K562 (cell line): ENCODE results near the gene COL20A1. TPM values are rescaled to one million over a fixed set of nuclear protein-coding genes. Genes with fewer than 3 reads are reported as not detected.

Experiments
- ATAC-seq: fragments of 200-7000 bp; cut with Tn5 transposase; 3 replicates; pipeline ENCODE4 v1.9.1; 2020; ENCODE audit warnings: moderate library complexity
- BruUV-seq: library from RNA; stranded (reverse); fragments of 400-500 nt; replicated peaks from 2 replicates; lab custom pipeline; 2021; lab: Mats Ljungman, UMichigan
- CTCF ChIA-PET: fragments of 300-600 bp; formaldehyde crosslinking; extraction: SDS; loops from one replicate; lab custom pipeline; 2021; ENCODE audit warnings: low intra/inter-chr PET ratio; lab: Yijun Ruan, JAX
- POLR2A ChIA-PET: fragments of 300-600, 350-650 bp; sonication (Branson Sonifier 250); formaldehyde crosslinking; extraction: SDS; loops from one replicate; lab custom pipeline; 2021; ENCODE audit warnings: antibody characterized with exemption, inconsistent platforms; lab: Yijun Ruan, JAX
- DNase-seq, 4 experiments: peaks; one replicate each; pipeline versions ENCODE4 v3.0.0 to v3.0.0-alpha.2; 2011 to 2018; ENCODE audit warnings: low spot score in 3 of 4, mixed read lengths in 3 of 4; ENCODE audit errors: extremely low read depth in 1 of 4
- FAIRE-seq: peaks from 2 replicates; lab custom pipeline; 2011; peaks lifted over from hg19 to GRCh38; lab: Jason Lieb, UNC
- H2AFZ ChIP-seq: 2 replicates; pipeline ENCODE4 v1.6.0; 2011; ENCODE audit warnings: low read depth, low read length, control low read depth, inconsistent platforms
- H3K27ac ChIP-seq: fragments of 200-600 bp; 3 replicates; pipeline ENCODE4 v1.8.0; 2011; ENCODE audit warnings: low read depth, mild to moderate bottlenecking, control low read depth, inconsistent platforms, low read length, moderate library complexity, mixed read lengths; ENCODE audit errors: extremely low read depth
- H3K27me3 ChIP-seq, 2 experiments: fragments of 300-600 bp in 1 of 2; 2 replicates in 1 of 2; 3 replicates in 1 of 2; pipeline versions ENCODE4 v1.6.0 to v1.8.0; 2011; ENCODE audit warnings: inconsistent platforms in 2 of 2, low read length in 2 of 2, mild to moderate bottlenecking in 1 of 2, mixed read lengths in 1 of 2, moderate library complexity in 1 of 2; ENCODE audit not compliant: control insufficient read depth in 2 of 2, insufficient read depth in 2 of 2
- H3K36me3 ChIP-seq: fragments of 300-600 bp; 3 replicates; pipeline ENCODE4 v1.8.0; 2011; ENCODE audit warnings: mild to moderate bottlenecking, low read length, inconsistent platforms; ENCODE audit not compliant: control insufficient read depth, insufficient read depth
- H3K4me1 ChIP-seq, 2 experiments: fragments of 200-600 bp in 1 of 2; replicated peaks in 1 of 2; 2 replicates in 1 of 2; 3 replicates in 1 of 2; pipeline versions ENCODE4 v1.5.1 to v1.8.0; 2011; ENCODE audit warnings: inconsistent platforms in 2 of 2, low read length in 2 of 2, mild to moderate bottlenecking in 1 of 2, mixed read lengths in 1 of 2, moderate library complexity in 1 of 2; ENCODE audit not compliant: control insufficient read depth in 2 of 2, insufficient read depth in 2 of 2
- H3K4me2 ChIP-seq: 2 replicates; pipeline ENCODE4 v1.6.1; 2011; ENCODE audit warnings: low read length, control low read depth, inconsistent platforms, mixed read lengths; ENCODE audit not compliant: insufficient read depth
- H3K4me3 ChIP-seq: fragments of 200-600 bp; sonication (generic), shearing (Covaris generic); 2 replicates; pipeline ENCODE4 v1.5.1; 2016; ENCODE audit warnings: control low read depth, inconsistent platforms
- H3K79me2 ChIP-seq: fragments of 200-600 bp; 3 replicates; pipeline ENCODE4 v1.8.0; 2011; ENCODE audit warnings: low read length, inconsistent platforms; ENCODE audit not compliant: control insufficient read depth, insufficient read depth
- H3K9ac ChIP-seq, 2 experiments: 2 replicates each; pipeline versions ENCODE4 v1.6.0 to v1.6.1; 2011; ENCODE audit warnings: low read depth in 2 of 2, low read length in 2 of 2, control low read depth in 1 of 2, inconsistent platforms in 1 of 2, mild to moderate bottlenecking in 1 of 2, mixed read lengths in 1 of 2; ENCODE audit not compliant: insufficient read depth in 1 of 2
- H3K9me1 ChIP-seq: one replicate; pipeline ENCODE4 v1.6.0; 2011; ENCODE audit warnings: inconsistent platforms, mild to moderate bottlenecking, low read length, moderate library complexity; ENCODE audit not compliant: control insufficient read depth, insufficient read depth
- H3K9me3 ChIP-seq: replicated peaks from 2 replicates; pipeline ENCODE4 v1.5.1; 2011; ENCODE audit warnings: low read depth, low read length, inconsistent platforms; ENCODE audit not compliant: control insufficient read depth, insufficient read depth
- H4K20me1 ChIP-seq: replicated peaks from 2 replicates; pipeline ENCODE4 v1.6.1; 2011; ENCODE audit warnings: low read length, inconsistent platforms, mixed read lengths; ENCODE audit not compliant: control insufficient read depth, insufficient read depth
- ELF4 ChIP-seq: fragments of 450-650 bp; formaldehyde crosslinking; IDR thresholded peaks from 2 replicates; pipeline ENCODE4 v1.4.0; 2022; ENCODE audit warnings: missing genetic modification characterization
- ILK ChIP-seq: fragments of 450-650 bp; IDR thresholded peaks from 2 replicates; pipeline ENCODE4 v1.6.1; 2016; ENCODE audit warnings: missing genetic modification characterization, low read depth, mild to moderate bottlenecking, missing compliant biosample characterization, moderate library complexity, borderline replicate concordance
- SIN3A ChIP-seq, 2 experiments: fragments of 150-350 bp in 1 of 2; IDR thresholded peaks; 2 replicates each; pipeline ENCODE4 v1.6.1; 2011 to 2016; ENCODE audit warnings: borderline replicate concordance in 2 of 2, low read depth in 2 of 2, low read length in 2 of 2, mild to moderate bottlenecking in 2 of 2, moderate library complexity in 2 of 2; ENCODE audit not compliant: control insufficient read depth in 1 of 2
- ZKSCAN8 ChIP-seq: fragments of 200-800 bp; sonication (Bioruptor generic); IDR thresholded peaks from 2 replicates; pipeline ENCODE4 v1.6.1; 2016; ENCODE audit warnings: missing genetic modification characterization, missing compliant biosample characterization
- ZNF274 ChIP-seq: IDR thresholded peaks from 2 replicates; pipeline ENCODE4 v1.6.1; 2011; ENCODE audit warnings: low read depth, mild to moderate bottlenecking, low read length, moderate library complexity, borderline replicate concordance
- ZNF778 ChIP-seq: fragments of 450-650 bp; formaldehyde crosslinking; IDR thresholded peaks from 2 replicates; pipeline ENCODE4 v1.4.0; 2020; ENCODE audit warnings: mild to moderate bottlenecking, moderate library complexity
- WGBS: fragments of 100-300 bp; shearing (Covaris generic); methylation state at CpG from one replicate; pipeline ENCODE4 v1.1.6; 2016; ENCODE audit warnings: low coverage, mixed read lengths; ENCODE audit not compliant: insufficient coverage; ENCODE audit errors: missing lambda C conversion rate; 5-methylcytosine and 5-hydroxymethylcytosine counted together
- in situ Hi-C: fragments of 300-500 bp; cut with MboI; formaldehyde crosslinking; loops from 4 replicates; pipeline ENCODE4 v1.15.0; 2018; ENCODE audit warnings: inconsistent platforms, mixed read lengths
- intact Hi-C: fragments of 100-400 bp; cut with micrococcal nuclease; formaldehyde crosslinking; loops from 2 replicates; pipeline ENCODE4 v1.14.2; 2022
- polyA plus RNA-seq, 8 experiments: library from polyadenylated mRNA; depleted of rRNA in 4 of 8; stranded (reverse) in 5 of 8; unstranded in 3 of 8; fragments of >200 nt; fragmentation: Nextera tagmentation in 2 of 8; fragmentation: Illumina TruSeq in 1 of 8; extraction: Ambion mirVana in 2 of 8; extraction: Trizol in 1 of 8; gene quantifications; 2 replicates each; pipeline versions ENCODE4 v1.2.1 to v1.2.3, GENCODE V29; 2011 to 2014; ENCODE audit warnings: inconsistent platforms in 1 of 8, missing spikeins in 1 of 8
- total RNA-seq, 7 experiments: library from RNA; depleted of rRNA in 6 of 7; stranded (reverse); fragments of >200 nt in 6 of 7; fragmentation: Illumina TruSeq in 2 of 7; extraction: Trizol in 2 of 7; gene quantifications; 2 replicates each; pipeline versions ENCODE4 v1.2.1 to v1.2.3, GENCODE V29; 2011 to 2021; ENCODE audit warnings: low replicate concordance in 1 of 7
- TF ChIP-seq, protein P1 (sequence below): fragments of 450-650 bp; IDR thresholded peaks from 2 replicates; pipeline ENCODE4 v1.6.1; 2016; ENCODE audit warnings: mild to moderate bottlenecking
- TF ChIP-seq, protein P2 (sequence below): fragments of 250-450 bp; sonication (Bioruptor Pico); IDR thresholded peaks from 2 replicates; pipeline ENCODE4 v1.8.0; 2021; ENCODE audit warnings: moderate library complexity, mild to moderate bottlenecking, inconsistent platforms

The COL20A1 gene
- total and polyA plus RNA-seq, 9 of the 15 experiments (the other 6 are each of a cell fraction or from before 2014, with no cell fraction given): not detected

DNA sequence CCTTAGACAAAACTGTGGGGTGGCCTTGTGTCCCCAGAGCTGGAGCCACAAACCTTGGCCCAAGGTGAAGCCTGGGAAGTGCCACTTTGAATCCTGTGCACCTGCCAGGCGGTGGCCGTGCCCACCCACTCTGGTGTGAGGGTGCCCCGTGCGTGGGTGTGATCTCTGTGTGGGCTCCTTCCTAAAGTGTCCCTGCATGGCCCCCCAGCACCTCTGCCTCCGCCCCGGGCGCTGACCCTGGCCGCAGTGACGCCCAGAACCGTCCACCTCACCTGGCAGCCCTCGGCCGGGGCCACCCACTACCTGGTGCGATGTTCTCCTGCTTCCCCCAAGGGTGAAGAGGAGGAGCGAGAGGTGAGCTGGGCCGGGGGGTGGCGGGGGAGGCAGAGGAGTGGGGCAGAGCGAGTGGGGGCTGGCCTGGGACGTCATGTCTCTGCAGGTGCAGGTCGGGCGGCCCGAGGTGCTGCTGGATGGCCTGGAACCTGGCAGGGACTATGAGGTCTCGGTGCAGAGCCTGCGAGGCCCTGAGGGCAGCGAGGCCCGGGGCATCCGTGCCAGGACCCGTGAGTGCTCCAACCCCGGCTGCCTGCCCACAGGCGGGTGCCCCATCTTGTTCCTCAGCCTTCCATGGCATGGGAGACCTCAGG, 18.3 kb downstream of the COL20A1 start:
- Histone ChIP-seq H3K9ac (no peak overlapping the region), H3K9me3 (no peaks in the 10 kb centered on the region), H3K4me1 (peaks cover 0 to 71% of the 10 kb centered on the region in 2 experiments; a peak in 2 of 5 replicates), H3K4me2 (no peak overlapping the region), H3K4me3 (no peak overlapping the region), H3K27me3 (peaks cover 0 to 58% of the 10 kb centered on the region in 2 experiments; a peak in 2 of 5 replicates), H3K9me1 (no peaks in the 10 kb centered on the region), H4K20me1 (peaks cover 12% of the 10 kb centered on the region; the same call in 1 of the 2 replicates), H3K36me3 (no peaks in the 10 kb centered on the region), H3K79me2 (no peaks in the 10 kb centered on the region), H2AFZ (no peak overlapping the region), H3K27ac (no peak overlapping the region)
- FAIRE-seq (no peak), ATAC-seq (no peak)
- WGBS: 2% methylated on average over 8 of the region's 29 CpGs
- no TSS peak for BruUV-seq
- intact Hi-C loops: loop anchor here (2.0 kb wide), 1 partner anchor 69 kb away; no protein-coding TSS in a partner anchor
- POLR2A ChIA-PET: interaction anchor here (0.7 kb wide), 1 partner anchor 894 kb away, joined by 3 read pairs; no protein-coding TSS in a partner anchor
- TF ChIP-seq ILK (tag): no peak
- TF ChIP-seq ZNF274: no peak
- TF ChIP-seq ZNF778 (CRISPR knock-in tag): no peak
- TF ChIP-seq ZKSCAN8 (CRISPR knock-in tag): no peak
- TF ChIP-seq, protein P1, sequence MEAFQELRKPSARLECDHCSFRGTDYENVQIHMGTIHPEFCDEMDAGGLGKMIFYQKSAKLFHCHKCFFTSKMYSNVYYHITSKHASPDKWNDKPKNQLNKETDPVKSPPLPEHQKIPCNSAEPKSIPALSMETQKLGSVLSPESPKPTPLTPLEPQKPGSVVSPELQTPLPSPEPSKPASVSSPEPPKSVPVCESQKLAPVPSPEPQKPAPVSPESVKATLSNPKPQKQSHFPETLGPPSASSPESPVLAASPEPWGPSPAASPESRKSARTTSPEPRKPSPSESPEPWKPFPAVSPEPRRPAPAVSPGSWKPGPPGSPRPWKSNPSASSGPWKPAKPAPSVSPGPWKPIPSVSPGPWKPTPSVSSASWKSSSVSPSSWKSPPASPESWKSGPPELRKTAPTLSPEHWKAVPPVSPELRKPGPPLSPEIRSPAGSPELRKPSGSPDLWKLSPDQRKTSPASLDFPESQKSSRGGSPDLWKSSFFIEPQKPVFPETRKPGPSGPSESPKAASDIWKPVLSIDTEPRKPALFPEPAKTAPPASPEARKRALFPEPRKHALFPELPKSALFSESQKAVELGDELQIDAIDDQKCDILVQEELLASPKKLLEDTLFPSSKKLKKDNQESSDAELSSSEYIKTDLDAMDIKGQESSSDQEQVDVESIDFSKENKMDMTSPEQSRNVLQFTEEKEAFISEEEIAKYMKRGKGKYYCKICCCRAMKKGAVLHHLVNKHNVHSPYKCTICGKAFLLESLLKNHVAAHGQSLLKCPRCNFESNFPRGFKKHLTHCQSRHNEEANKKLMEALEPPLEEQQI: no peak
- TF ChIP-seq ELF4 (CRISPR knock-in tag): no peak
- no peak for TF ChIP-seq SIN3A (IDR thresholded peaks at IDR 0.05; ENCODE audit: borderline replicate concordance in 2 of 2, control insufficient read depth in 1 of 2, low read depth in 2 of 2, low read length in 2 of 2)
- TF ChIP-seq, protein P2, sequence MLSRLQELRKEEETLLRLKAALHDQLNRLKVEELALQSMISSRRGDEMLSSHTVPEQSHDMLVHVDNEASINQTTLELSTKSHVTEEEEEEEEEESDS (CRISPR knock-in tag): no peak
- TF ChIP-seq, all 486 proteins: peak for 0
- CTCF ChIA-PET: no interaction called here
- DNase-seq: no peak
- in situ Hi-C loops: no loop called here
